HG03175 (cell line): Measurements from ENCODE around the gene MCOLN2.
A peak's percentile ranks its signal among the peaks of the same experiment; 100 is the strongest.
"Not testable (repeated sequence)": the region's sequence is repeated elsewhere in the genome, so short reads cannot be mapped to it uniquely, and the experiment has no call there.

Experiments
- ATAC-seq: cut with Tn5 transposase; IDR thresholded peaks from one replicate; pipeline ENCODE4 v1.9.1; 2021; ENCODE audit warnings: mild to moderate bottlenecking, moderate library complexity; ENCODE audit not compliant: unreplicated experiment

The MCOLN2 gene

GRCh38 chr1:84907095-84907827 lies 89.7 kb downstream of the MCOLN2 start:
- no peak for ATAC-seq

- ATAC-seq = not testable (repeated sequence)
Observed at GRCh38 chr1:84902727-84903126, 94.2 kb downstream of the MCOLN2 start.

GRCh38 chr1:84899969-84900368 lies 96.9 kb downstream of the MCOLN2 start:
- no peak for ATAC-seq

- peak; percentile 47 for ATAC-seq
Observed at GRCh38 chr1:84896279-84896678, 100.6 kb downstream of the MCOLN2 start.

- ATAC-seq = no peak
Observed at GRCh38 chr1:84892705-84893618, 104.0 kb downstream of the MCOLN2 start, which contains the start of gene LPAR3. LPAR3 (minus strand) TSS chr1:84893206; CDS start chr1:84866120, 27,086 bp downstream.

GRCh38 chr1:84890566-84890965 lies 106.3 kb downstream of the MCOLN2 start:
- no peak for ATAC-seq

- no peak for ATAC-seq
Observed at GRCh38 chr1:84889437-84889836, 107.5 kb downstream of the MCOLN2 start.

- no peak for ATAC-seq
Observed at GRCh38 chr1:84888753-84889152, 108.2 kb downstream of the MCOLN2 start.

- no peak for ATAC-seq
Observed at GRCh38 chr1:84887261-84887934, 109.5 kb downstream of the MCOLN2 start.

- no peak for ATAC-seq
Observed at GRCh38 chr1:84885469-84885868, 111.4 kb downstream of the MCOLN2 start.

- ATAC-seq = no peak
Observed at GRCh38 chr1:84884671-84885389, 112.1 kb downstream of the MCOLN2 start.

- ATAC-seq = no peak
Observed at GRCh38 chr1:84883286-84883685, 113.6 kb downstream of the MCOLN2 start.

GRCh38 chr1:84877592-84877991 lies 119.3 kb downstream of the MCOLN2 start:
- no peak for ATAC-seq

GRCh38 chr1:84876353-84876752 lies 120.6 kb downstream of the MCOLN2 start:
- ATAC-seq = no peak
